ENCODE data around the gene RAB8B.

The RAB8B gene

GRCh38 chr15:63238796-63239195 lies 49.4 kb downstream of the RAB8B start:
- DNase-seq = peak; percentile 85

GRCh38 chr15:63240109-63240508 lies 50.7 kb downstream of the RAB8B start:
- no peak for DNase-seq

- DNase-seq = no peak
Measured at GRCh38 chr15:63241316-63241715, 51.9 kb downstream of the RAB8B start.

GRCh38 chr15:63243101-63243500 lies 53.7 kb downstream of the RAB8B start:
- no peak for DNase-seq

GRCh38 chr15:63243776-63244175 lies 54.4 kb downstream of the RAB8B start:
- DNase-seq = no peak

- peak; percentile 75 for DNase-seq
Measured at GRCh38 chr15:63244399-63244798, 55.0 kb downstream of the RAB8B start.

GRCh38 chr15:63244976-63245645 lies 55.7 kb downstream of the RAB8B start:
- DNase-seq = no peak

GRCh38 chr15:63246691-63247469 lies 57.5 kb downstream of the RAB8B start:
- peak; percentile 89 for DNase-seq

- DNase-seq = peak; percentile 99
Measured at GRCh38 chr15:63250312-63250965, 61.0 kb downstream of the RAB8B start.

- DNase-seq = no peak
Measured at GRCh38 chr15:63251701-63252100, 62.3 kb downstream of the RAB8B start.

GRCh38 chr15:63252292-63252691 lies 62.9 kb downstream of the RAB8B start:
- no peak for DNase-seq

GRCh38 chr15:63254991-63255390 lies 65.6 kb downstream of the RAB8B start:
- DNase-seq = no peak

GRCh38 chr15:63255489-63255990 lies 66.1 kb downstream of the RAB8B start:
- DNase-seq = no peak

- DNase-seq = peak; percentile 87
Measured at GRCh38 chr15:63256433-63257274, 67.2 kb downstream of the RAB8B start.

GRCh38 chr15:63258658-63259057 lies 69.3 kb downstream of the RAB8B start:
- no peak for DNase-seq

GRCh38 chr15:63260791-63261190 lies 71.4 kb downstream of the RAB8B start:
- DNase-seq = no peak

- no peak for DNase-seq
Measured at GRCh38 chr15:63261311-63261710, 71.9 kb downstream of the RAB8B start.

- no peak for DNase-seq
Measured at GRCh38 chr15:63263519-63263918, 74.1 kb downstream of the RAB8B start.

GRCh38 chr15:63264688-63265293 lies 75.4 kb downstream of the RAB8B start:
- no peak for DNase-seq

- no peak for DNase-seq
Measured at GRCh38 chr15:63274427-63274826, 85.0 kb downstream of the RAB8B start.

GRCh38 chr15:63276342-63277037 lies 87.1 kb downstream of the RAB8B start:
- no peak for DNase-seq
